Dermis microvascular lymphatic vessel endothelial cell (primary cell): ENCODE measurements around the gene ARNT2. TPM values are rescaled to one million over a fixed set of nuclear protein-coding genes. Genes with fewer than 3 reads are reported as not detected.
"Not testable (repeated sequence)": the region's sequence is repeated elsewhere in the genome, so short reads cannot be mapped to it uniquely, and the experiment has no call there.

ENCODE experiments used
- DNase-seq, 2 donors: peaks; one replicate each; pipeline versions ENCODE4 v3.0.0 to v3.0.0-alpha.2; 2010; ENCODE audit warnings: low read depth in 2 of 2
- total RNA-seq: library from RNA; depleted of rRNA; stranded (reverse); fragments of >200 nt; gene quantifications from 2 replicates; pipeline ENCODE4 v1.2.1, GENCODE V29; 2014

The ARNT2 gene
- total RNA-seq, 1 donor from 2014 or later = under 0.01 TPM

DNA sequence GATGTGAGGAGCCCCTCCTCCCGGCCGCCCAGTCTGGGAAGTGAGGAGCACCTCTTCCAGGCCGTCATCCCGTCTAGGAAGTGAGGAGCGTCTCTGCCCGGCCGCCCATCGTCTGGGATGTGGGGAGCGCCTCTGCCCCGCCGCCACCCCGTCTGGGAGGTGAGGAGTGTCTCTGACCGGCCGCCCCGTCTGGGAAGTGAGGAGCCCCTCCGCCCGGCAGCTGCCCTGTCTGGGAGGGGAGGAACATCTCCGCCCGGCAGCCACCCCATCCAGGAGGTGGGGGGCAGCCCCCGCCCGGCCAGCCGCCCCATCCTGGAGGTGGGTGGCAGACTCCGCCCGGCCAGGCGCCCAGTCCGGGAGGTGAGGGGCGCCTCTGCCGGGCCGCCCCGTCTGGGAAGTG, 243.2 kb downstream of the ARNT2 start:
- DNase-seq = not testable (repeated sequence)

Other genes starting within 250 kb of the ARNT2 start
- gene CTXND1, start 152.2 kb upstream of the ARNT2 start, total RNA-seq = not detected in 2 replicates